HepG2 (cell line): ENCODE results near the gene MOB4. TPM values are rescaled to one million over a fixed set of nuclear protein-coding genes. Genes with fewer than 3 reads are reported as not detected.
A peak's percentile ranks its signal among the peaks of the same experiment; 100 is the strongest.

ENCODE experiments used
- CAMTA2 ChIP-seq: sonication (generic); formaldehyde crosslinking; IDR thresholded peaks from 2 replicates; pipeline ENCODE4 v1.4.0; 2020; ENCODE audit warnings: mild to moderate bottlenecking, missing genetic modification reagents, borderline replicate concordance
- JARID2 ChIP-seq: sonication (generic); formaldehyde crosslinking; IDR thresholded peaks from 2 replicates; pipeline ENCODE4 v1.8.1; 2023; ENCODE audit warnings: missing genetic modification reagents, inconsistent platforms; ENCODE audit not compliant: insufficient replicate concordance
- KDM5B ChIP-seq: sonication (generic); formaldehyde crosslinking; IDR thresholded peaks from 2 replicates; pipeline ENCODE4 v1.4.0; 2020; ENCODE audit warnings: missing genetic modification reagents, mild to moderate bottlenecking, borderline replicate concordance
- LCORL ChIP-seq, 2 experiments: fragments of 450-650 bp in 1 of 2; sonication (generic) in 1 of 2; formaldehyde crosslinking in 1 of 2; IDR thresholded peaks; 2 replicates each; pipeline versions ENCODE4 v1.5.0 to v1.6.1; 2017 to 2020; ENCODE audit warnings: antibody characterized with exemption in 1 of 2, missing genetic modification reagents in 1 of 2
- MTF2 ChIP-seq: sonication (generic); formaldehyde crosslinking; IDR thresholded peaks from 2 replicates; pipeline ENCODE4 v1.5.0; 2020; ENCODE audit warnings: missing genetic modification reagents, borderline replicate concordance
- RARA ChIP-seq: IDR thresholded peaks from 2 replicates; pipeline ENCODE4 v1.6.1; 2016; ENCODE audit warnings: missing genetic modification reagents, missing compliant biosample characterization
- RBM39 ChIP-seq: fragments of 200-400 bp; formaldehyde crosslinking; IDR thresholded peaks from one replicate; pipeline ENCODE4 v1.6.1; 2018; ENCODE audit warnings: antibody characterized with exemption, mild to moderate bottlenecking, low read depth, low read length; ENCODE audit not compliant: poor library complexity, severe bottlenecking
- RXRB ChIP-seq: IDR thresholded peaks from 2 replicates; pipeline ENCODE4 v1.6.1; 2016; ENCODE audit warnings: borderline replicate concordance, missing genetic modification reagents, missing compliant biosample characterization
- SALL2 ChIP-seq: sonication (generic); formaldehyde crosslinking; IDR thresholded peaks from 2 replicates; pipeline ENCODE4 v1.8.1; 2023; ENCODE audit warnings: mild to moderate bottlenecking, missing genetic modification reagents, inconsistent platforms
- SNAPC4 ChIP-seq: sonication (generic); formaldehyde crosslinking; IDR thresholded peaks from 2 replicates; pipeline ENCODE4 v1.4.0; 2020; ENCODE audit warnings: mild to moderate bottlenecking, missing genetic modification reagents
- TOE1 ChIP-seq: sonication (generic); formaldehyde crosslinking; IDR thresholded peaks from 2 replicates; pipeline ENCODE4 v1.4.0; 2020; ENCODE audit warnings: mild to moderate bottlenecking, missing genetic modification reagents
- ZBTB42 ChIP-seq: sonication (generic); formaldehyde crosslinking; IDR thresholded peaks from 2 replicates; pipeline ENCODE4 v1.5.0; 2020; ENCODE audit warnings: mild to moderate bottlenecking, missing genetic modification reagents
- ZMAT3 ChIP-seq: sonication (generic); formaldehyde crosslinking; conservative IDR thresholded peaks from 2 replicates; pipeline ENCODE4 v1.7.0; 2021; ENCODE audit warnings: missing genetic modification reagents
- ZNF260 ChIP-seq: sonication (generic); formaldehyde crosslinking; IDR thresholded peaks from 2 replicates; pipeline ENCODE4 v1.4.0; 2020; ENCODE audit warnings: missing genetic modification reagents, low read depth, mild to moderate bottlenecking, borderline replicate concordance
- ZNF331 ChIP-seq: sonication (generic); formaldehyde crosslinking; IDR thresholded peaks from 2 replicates; pipeline ENCODE4 v1.4.0; 2020; ENCODE audit warnings: missing genetic modification reagents
- ZNF431 ChIP-seq: sonication (generic); formaldehyde crosslinking; IDR thresholded peaks from 2 replicates; pipeline ENCODE4 v1.9.0; 2022; ENCODE audit warnings: missing genetic modification reagents, low read depth, mild to moderate bottlenecking, borderline replicate concordance
- ZNF496 ChIP-seq: sonication (generic); formaldehyde crosslinking; IDR thresholded peaks from 2 replicates; pipeline ENCODE4 v1.8.1; 2023; ENCODE audit warnings: mild to moderate bottlenecking, moderate library complexity, missing genetic modification reagents; ENCODE audit not compliant: insufficient replicate concordance
- ZNF512B ChIP-seq: sonication (generic); formaldehyde crosslinking; IDR thresholded peaks from 2 replicates; pipeline ENCODE4 v1.5.1; 2020; ENCODE audit warnings: missing genetic modification reagents, mild to moderate bottlenecking, borderline replicate concordance
- ZNF569 ChIP-seq: sonication (generic); formaldehyde crosslinking; IDR thresholded peaks from 2 replicates; pipeline ENCODE4 v1.5.0; 2020; ENCODE audit warnings: mild to moderate bottlenecking, missing genetic modification reagents, moderate library complexity, borderline replicate concordance
- ZNF737 ChIP-seq: sonication (generic); formaldehyde crosslinking; IDR thresholded peaks from 2 replicates; pipeline ENCODE4 v1.5.0; 2020; ENCODE audit warnings: missing genetic modification reagents, mild to moderate bottlenecking, borderline replicate concordance
- polyA plus RNA-seq, 8 experiments: library from polyadenylated mRNA; depleted of rRNA in 3 of 8; stranded (reverse) in 7 of 8; unstranded in 1 of 8; fragments of >200 nt; fragmentation: Illumina TruSeq in 4 of 8; extraction: Trizol in 4 of 8; gene quantifications; 2 replicates each; pipeline versions ENCODE4 v1.2.1 to v1.2.3, GENCODE V29; 2011 to 2016; ENCODE audit warnings: low read depth in 4 of 8, missing spikeins in 1 of 8, mixed read lengths in 1 of 8; ENCODE audit not compliant: insufficient read depth in 1 of 8
- total RNA-seq, 5 experiments: library from RNA; depleted of rRNA; stranded (reverse); fragments of >200 nt; fragmentation: Illumina TruSeq; extraction: Trizol; gene quantifications; 2 replicates each; pipeline ENCODE4 v1.2.3, GENCODE V29; 2016; ENCODE audit warnings: low read depth in 1 of 5

MOB4 gene
- total and polyA plus RNA-seq, 2 of the 13 experiments (the other 11 are each of a cell fraction or from before 2014, with no cell fraction given), result 35.7 to 38.6 TPM

- TF ChIP-seq RXRB (CRISPR knock-in tag), result peak; percentile 93
- TF ChIP-seq MTF2 (CRISPR knock-in tag), result peak; percentile 93; the same call in 1 of the 2 replicates
- peak; percentile 97 for TF ChIP-seq RBM39
- TF ChIP-seq JARID2 (CRISPR knock-in tag), result peak; percentile 79
- TF ChIP-seq TOE1, result no peak; the same call in 1 of the 2 replicates
- TF ChIP-seq ZMAT3 (CRISPR knock-in tag), result peak; percentile 98
- peak; percentile 99 for TF ChIP-seq KDM5B (CRISPR knock-in tag)
- peak; percentile 83; the same call in 1 of the 2 replicates for TF ChIP-seq CAMTA2 (CRISPR knock-in tag)
- TF ChIP-seq ZNF331 (CRISPR knock-in tag), result peak; percentile 99
- TF ChIP-seq RARA (CRISPR knock-in tag), result peak; percentile 68
- TF ChIP-seq ZBTB42 (CRISPR knock-in tag), result peak; percentile 92
- TF ChIP-seq ZNF496 (CRISPR knock-in tag), result no peak
- 0 out of 2 replicates have a peak, but pooled peaks have one; percentile 24 for TF ChIP-seq LCORL (IDR thresholded peaks at IDR 0.05)
- peak; percentile 96 for TF ChIP-seq LCORL (CRISPR knock-in tag; IDR thresholded peaks at IDR 0.05)
- peak; percentile 98 for TF ChIP-seq SALL2
- TF ChIP-seq SNAPC4 (CRISPR knock-in tag), result no peak; the same call in none of the 2 replicates
- TF ChIP-seq ZNF512B (CRISPR knock-in tag), result peak; percentile 99
- TF ChIP-seq ZNF737 (CRISPR knock-in tag), result peak; percentile 96; the same call in 1 of the 2 replicates
- peak; percentile 98 for TF ChIP-seq ZNF431
- no peak; the same call in 1 of the 2 replicates for TF ChIP-seq ZNF569 (CRISPR knock-in tag)
- peak; percentile 86; the same call in 1 of the 2 replicates for TF ChIP-seq ZNF260
Observed at GRCh38 chr2:197515739-197516392, at the start of gene MOB4 (continued).
